Measurements from ENCODE around the gene SPOPL. TPM values are rescaled to one million over a fixed set of nuclear protein-coding genes. Genes with fewer than 3 reads are reported as not detected.

SPOPL gene
- total and polyA plus RNA-seq, 2 donors (not counting 1 experiment from before 2014, with no cell fraction given): 14.0 to 53.6 TPM

DNA sequence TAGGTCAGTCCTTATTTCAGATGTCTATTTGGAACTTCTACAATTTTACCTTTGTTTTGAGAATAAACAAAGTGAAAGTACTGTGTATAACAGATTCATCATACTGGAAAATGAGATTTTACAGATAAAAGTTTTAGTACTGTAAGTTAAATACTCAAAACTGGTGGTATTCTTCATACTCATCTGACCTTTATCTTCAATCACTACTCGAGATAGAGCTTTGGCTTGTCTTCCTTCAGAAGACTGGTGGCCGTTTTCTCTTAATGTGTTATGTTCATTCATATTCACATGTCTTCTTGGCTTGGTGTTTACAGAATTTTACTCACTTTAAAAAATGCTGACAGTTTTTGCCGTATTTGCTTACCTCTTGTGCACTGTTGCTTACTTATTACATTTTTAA is 2.1 kb downstream of the SPOPL start:
- POLR2A ChIA-PET: no interaction called here
- DNase-seq: no peak

GRCh38 chr2:138504092-138504491 is 2.5 kb downstream of the SPOPL start:
- Mint-ChIP-seq H3K27ac (peak overlapping the region; percentile 95), H3K9me3 (ENCODE audit: insufficient read depth) (no peaks in the 10 kb centered on the region), H3K4me3 (peak overlapping the region; percentile 99), H3K27me3 (no peaks in the 10 kb centered on the region), H3K4me1 (peaks cover 60% of the 10 kb centered on the region)
- DNase-seq: no peak
- TF ChIP-seq, protein P1, sequence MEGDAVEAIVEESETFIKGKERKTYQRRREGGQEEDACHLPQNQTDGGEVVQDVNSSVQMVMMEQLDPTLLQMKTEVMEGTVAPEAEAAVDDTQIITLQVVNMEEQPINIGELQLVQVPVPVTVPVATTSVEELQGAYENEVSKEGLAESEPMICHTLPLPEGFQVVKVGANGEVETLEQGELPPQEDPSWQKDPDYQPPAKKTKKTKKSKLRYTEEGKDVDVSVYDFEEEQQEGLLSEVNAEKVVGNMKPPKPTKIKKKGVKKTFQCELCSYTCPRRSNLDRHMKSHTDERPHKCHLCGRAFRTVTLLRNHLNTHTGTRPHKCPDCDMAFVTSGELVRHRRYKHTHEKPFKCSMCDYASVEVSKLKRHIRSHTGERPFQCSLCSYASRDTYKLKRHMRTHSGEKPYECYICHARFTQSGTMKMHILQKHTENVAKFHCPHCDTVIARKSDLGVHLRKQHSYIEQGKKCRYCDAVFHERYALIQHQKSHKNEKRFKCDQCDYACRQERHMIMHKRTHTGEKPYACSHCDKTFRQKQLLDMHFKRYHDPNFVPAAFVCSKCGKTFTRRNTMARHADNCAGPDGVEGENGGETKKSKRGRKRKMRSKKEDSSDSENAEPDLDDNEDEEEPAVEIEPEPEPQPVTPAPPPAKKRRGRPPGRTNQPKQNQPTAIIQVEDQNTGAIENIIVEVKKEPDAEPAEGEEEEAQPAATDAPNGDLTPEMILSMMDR (IDR thresholded peaks at IDR 0.05): no peak
- TF ChIP-seq EZH2 (IDR thresholded peaks at IDR 0.05; ENCODE audit: borderline replicate concordance, insufficient read depth, low read depth, low read length, poor library complexity, severe bottlenecking): no peak
- H3K4me3 ChIP-seq (ENCODE audit: control extremely low read depth in 1 of 5, extremely low read depth in 1 of 5, insufficient read depth in 1 of 5, low read depth in 2 of 5, low read length in 4 of 5): peak overlapping the region; percentile 48 to 99 (median 91)
- peak overlapping the region; percentile 90 for H2AFZ ChIP-seq (ENCODE audit: insufficient read depth, low read depth, low read length, poor library complexity, severe bottlenecking)
- ATAC-seq (ENCODE audit: low read depth): no peak
- H3K4me2 ChIP-seq (replicated peaks; ENCODE audit: low read depth, low read length, poor library complexity, severe bottlenecking): peak overlapping the region; percentile 78
- H3K9me3 ChIP-seq (ENCODE audit: control extremely low read depth in 1 of 3, control insufficient read depth in 2 of 3, insufficient read depth in 1 of 3, low read length in 2 of 3): no peaks in the 10 kb centered on the region
- peak overlapping the region; percentile 93 for H3K9ac ChIP-seq (ENCODE audit: low read length)
- peaks cover 44 to 45% of the 10 kb centered on the region in 2 donors for H3K4me1 ChIP-seq (ENCODE audit: control insufficient read depth in 2 of 2, insufficient read depth in 2 of 2, low read length in 2 of 2)
- peak overlapping the region; percentile 84 to 97 for H3K27ac ChIP-seq (ENCODE audit: low read length in 2 of 2)
- intact Hi-C loops (cut with micrococcal nuclease): loop anchor here (5.0 kb wide), 2 partner anchors 43 to 58 kb away; no protein-coding TSS in a partner anchor
- POLR2A ChIA-PET: no interaction called here
- H3K36me3 ChIP-seq (replicated peaks in 1 of 2; ENCODE audit: control extremely low read depth in 1 of 2, control insufficient read depth in 1 of 2, extremely low read depth in 1 of 2, insufficient read depth in 2 of 2, low read length in 1 of 2): no peaks in the 10 kb centered on the region
- peaks cover 69% of the 10 kb centered on the region for H3K79me2 ChIP-seq (ENCODE audit: control insufficient read depth, insufficient read depth, low read length)
- H4K20me1 ChIP-seq (ENCODE audit: control insufficient read depth, insufficient read depth, low read length, poor library complexity, severe bottlenecking): no peaks in the 10 kb centered on the region
- H3K27me3 ChIP-seq (replicated peaks in 1 of 4; ENCODE audit: control extremely low read depth in 1 of 4, control insufficient read depth in 3 of 4, insufficient read depth in 4 of 4, low read length in 3 of 4): no peaks in the 10 kb centered on the region
- CTCF ChIA-PET: interaction anchor here (0.6 to 1.1 kb wide), 2 partner anchors 11 to 26 kb away, joined by 3 read pairs; no protein-coding TSS in a partner anchor

More for the DNA sequence above, 2.1 kb downstream of the SPOPL start:
- H3K27ac Mint-ChIP-seq: peak overlapping the region; percentile 86
- peak overlapping the region; percentile 83 to 99 (median 91) for H3K4me3 ChIP-seq (ENCODE audit: control extremely low read depth in 1 of 5, extremely low read depth in 1 of 5, insufficient read depth in 1 of 5, low read depth in 2 of 5, low read length in 4 of 5)
- H3K27ac ChIP-seq (ENCODE audit: low read length in 2 of 2): peak overlapping the region; percentile 84 to 97
- ATAC-seq (ENCODE audit: low read depth): no peak
- no CpG with 5 or more reads among the region's 3 CpGs for WGBS (ENCODE audit: insufficient coverage)
- H4K20me1 ChIP-seq (ENCODE audit: control insufficient read depth, insufficient read depth, low read length, poor library complexity, severe bottlenecking): no peaks in the 10 kb centered on the region
- peaks cover 65% of the 10 kb centered on the region for H3K79me2 ChIP-seq (ENCODE audit: control insufficient read depth, insufficient read depth, low read length)
- no peaks in the 10 kb centered on the region for H3K9me3 Mint-ChIP-seq (ENCODE audit: insufficient read depth)
- H3K4me2 ChIP-seq (replicated peaks; ENCODE audit: low read depth, low read length, poor library complexity, severe bottlenecking): peak overlapping the region; percentile 78
- H2AFZ ChIP-seq (ENCODE audit: insufficient read depth, low read depth, low read length, poor library complexity, severe bottlenecking): peak overlapping the region; percentile 90
- H3K36me3 ChIP-seq (replicated peaks in 1 of 2; ENCODE audit: control extremely low read depth in 1 of 2, control insufficient read depth in 1 of 2, extremely low read depth in 1 of 2, insufficient read depth in 2 of 2, low read length in 1 of 2): no peaks in the 10 kb centered on the region
- TF ChIP-seq, protein P1 (IDR thresholded peaks at IDR 0.05): no peak
- TF ChIP-seq EZH2 (IDR thresholded peaks at IDR 0.05; ENCODE audit: borderline replicate concordance, insufficient read depth, low read depth, low read length, poor library complexity, severe bottlenecking): no peak
- H3K9ac ChIP-seq (ENCODE audit: low read length): peak overlapping the region; percentile 93
- H3K4me3 Mint-ChIP-seq: peak overlapping the region; percentile 99
- H3K27me3 ChIP-seq (replicated peaks in 1 of 4; ENCODE audit: control extremely low read depth in 1 of 4, control insufficient read depth in 3 of 4, insufficient read depth in 4 of 4, low read length in 3 of 4): no peaks in the 10 kb centered on the region
- no peaks in the 10 kb centered on the region for H3K9me3 ChIP-seq (ENCODE audit: control extremely low read depth in 1 of 3, control insufficient read depth in 2 of 3, insufficient read depth in 1 of 3, low read length in 2 of 3)
- CTCF ChIA-PET: interaction anchor here (0.6 to 1.1 kb wide), 2 partner anchors 12 to 26 kb away, joined by 3 read pairs; no protein-coding TSS in a partner anchor
- peaks cover 58% of the 10 kb centered on the region for H3K4me1 Mint-ChIP-seq
- intact Hi-C loops (cut with micrococcal nuclease): loop anchor here (2.0 to 5.0 kb wide), 3 partner anchors 29 to 59 kb away; no protein-coding TSS in a partner anchor
- H3K27me3 Mint-ChIP-seq: no peaks in the 10 kb centered on the region
- H3K4me1 ChIP-seq (ENCODE audit: control insufficient read depth in 2 of 2, insufficient read depth in 2 of 2, low read length in 2 of 2): peaks cover 44 to 45% of the 10 kb centered on the region in 2 donors

Measured in B cell (primary cell).